ENCODE results near the gene ZFYVE28. TPM values are rescaled to one million over a fixed set of nuclear protein-coding genes. Genes with fewer than 3 reads are reported as not detected.

Gene ZFYVE28
- total and polyA plus RNA-seq, 2 donors (not counting 1 experiment from before 2014, with no cell fraction given) = 5.8 to 12.1 TPM

DNA sequence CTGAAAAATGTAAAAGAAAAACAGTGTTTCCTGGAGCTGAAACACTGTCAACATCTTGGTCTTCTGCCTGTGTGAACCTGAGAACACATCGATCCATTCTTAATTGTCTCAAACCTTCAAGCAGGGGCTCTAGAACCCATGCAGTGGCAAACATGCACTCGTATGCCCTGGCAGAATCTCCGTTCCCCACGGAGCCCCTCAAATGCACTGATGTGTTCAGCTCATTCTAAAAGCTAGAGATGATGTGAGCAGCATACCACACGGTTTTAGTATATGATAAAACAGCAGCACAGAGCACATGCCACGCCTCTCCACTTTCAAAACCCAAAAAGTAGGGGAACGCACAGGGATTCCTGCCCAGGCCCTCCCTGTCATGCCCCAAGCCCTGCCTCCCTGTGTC, 44.9 kb downstream of the ZFYVE28 start:
- POLR2A ChIA-PET = interaction anchor here (0.6 kb wide), 1 partner anchor 1188 kb away, joined by 8 read pairs; no protein-coding TSS in a partner anchor
- Histone ChIP-seq H3K9ac (ENCODE audit: low read length) (no peak overlapping the region), H3K4me2 (replicated peaks; ENCODE audit: low read depth, low read length, poor library complexity, severe bottlenecking) (no peak overlapping the region), H3K79me2 (ENCODE audit: control insufficient read depth, insufficient read depth, low read length) (no peaks in the 10 kb centered on the region), H3K27ac (ENCODE audit: low read length in 2 of 2) (no peak overlapping the region), H3K4me1 (ENCODE audit: control insufficient read depth in 2 of 2, insufficient read depth in 2 of 2, low read length in 2 of 2) (no peaks in the 10 kb centered on the region), H3K9me3 (ENCODE audit: control extremely low read depth in 1 of 3, control insufficient read depth in 2 of 3, insufficient read depth in 1 of 3, low read length in 2 of 3) (peaks cover 0 to 26% (median 5%) of the 10 kb centered on the region in 3 donors), H3K27me3 (replicated peaks in 1 of 4; ENCODE audit: control extremely low read depth in 1 of 4, control insufficient read depth in 3 of 4, insufficient read depth in 4 of 4, low read length in 3 of 4) (no peaks in the 10 kb centered on the region), H3K4me3 (ENCODE audit: control extremely low read depth in 1 of 5, extremely low read depth in 1 of 5, insufficient read depth in 1 of 5, low read depth in 2 of 5, low read length in 4 of 5) (no peak overlapping the region), H2AFZ (ENCODE audit: insufficient read depth, low read depth, low read length, poor library complexity, severe bottlenecking) (no peak overlapping the region), H4K20me1 (ENCODE audit: control insufficient read depth, insufficient read depth, low read length, poor library complexity, severe bottlenecking) (no peaks in the 10 kb centered on the region), H3K36me3 (replicated peaks in 1 of 2; ENCODE audit: control extremely low read depth in 1 of 2, control insufficient read depth in 1 of 2, extremely low read depth in 1 of 2, insufficient read depth in 2 of 2, low read length in 1 of 2) (no peaks in the 10 kb centered on the region)
- 90% methylated on average over 7 of the region's 7 CpGs for WGBS (ENCODE audit: insufficient coverage)
- CTCF ChIA-PET = interaction anchor here (1.0 kb wide), 1 partner anchor 39 kb away, joined by 3 read pairs; no protein-coding TSS in a partner anchor
- no peak overlapping the region for H3K4me3 Mint-ChIP-seq
- intact Hi-C loops (cut with micrococcal nuclease) = no loop called here
- H3K27ac Mint-ChIP-seq = no peak overlapping the region
- no peak for DNase-seq
- no peak for ATAC-seq (ENCODE audit: low read depth)
- H3K4me1 Mint-ChIP-seq = no peaks in the 10 kb centered on the region
- peaks cover 10% of the 10 kb centered on the region for H3K27me3 Mint-ChIP-seq
- TF ChIP-seq EZH2 (IDR thresholded peaks at IDR 0.05; ENCODE audit: borderline replicate concordance, insufficient read depth, low read depth, low read length, poor library complexity, severe bottlenecking) = no peak
- TF ChIP-seq, protein P1, sequence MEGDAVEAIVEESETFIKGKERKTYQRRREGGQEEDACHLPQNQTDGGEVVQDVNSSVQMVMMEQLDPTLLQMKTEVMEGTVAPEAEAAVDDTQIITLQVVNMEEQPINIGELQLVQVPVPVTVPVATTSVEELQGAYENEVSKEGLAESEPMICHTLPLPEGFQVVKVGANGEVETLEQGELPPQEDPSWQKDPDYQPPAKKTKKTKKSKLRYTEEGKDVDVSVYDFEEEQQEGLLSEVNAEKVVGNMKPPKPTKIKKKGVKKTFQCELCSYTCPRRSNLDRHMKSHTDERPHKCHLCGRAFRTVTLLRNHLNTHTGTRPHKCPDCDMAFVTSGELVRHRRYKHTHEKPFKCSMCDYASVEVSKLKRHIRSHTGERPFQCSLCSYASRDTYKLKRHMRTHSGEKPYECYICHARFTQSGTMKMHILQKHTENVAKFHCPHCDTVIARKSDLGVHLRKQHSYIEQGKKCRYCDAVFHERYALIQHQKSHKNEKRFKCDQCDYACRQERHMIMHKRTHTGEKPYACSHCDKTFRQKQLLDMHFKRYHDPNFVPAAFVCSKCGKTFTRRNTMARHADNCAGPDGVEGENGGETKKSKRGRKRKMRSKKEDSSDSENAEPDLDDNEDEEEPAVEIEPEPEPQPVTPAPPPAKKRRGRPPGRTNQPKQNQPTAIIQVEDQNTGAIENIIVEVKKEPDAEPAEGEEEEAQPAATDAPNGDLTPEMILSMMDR (IDR thresholded peaks at IDR 0.05) = no peak
- peaks cover 5% of the 10 kb centered on the region for H3K9me3 Mint-ChIP-seq (ENCODE audit: insufficient read depth)

DNA sequence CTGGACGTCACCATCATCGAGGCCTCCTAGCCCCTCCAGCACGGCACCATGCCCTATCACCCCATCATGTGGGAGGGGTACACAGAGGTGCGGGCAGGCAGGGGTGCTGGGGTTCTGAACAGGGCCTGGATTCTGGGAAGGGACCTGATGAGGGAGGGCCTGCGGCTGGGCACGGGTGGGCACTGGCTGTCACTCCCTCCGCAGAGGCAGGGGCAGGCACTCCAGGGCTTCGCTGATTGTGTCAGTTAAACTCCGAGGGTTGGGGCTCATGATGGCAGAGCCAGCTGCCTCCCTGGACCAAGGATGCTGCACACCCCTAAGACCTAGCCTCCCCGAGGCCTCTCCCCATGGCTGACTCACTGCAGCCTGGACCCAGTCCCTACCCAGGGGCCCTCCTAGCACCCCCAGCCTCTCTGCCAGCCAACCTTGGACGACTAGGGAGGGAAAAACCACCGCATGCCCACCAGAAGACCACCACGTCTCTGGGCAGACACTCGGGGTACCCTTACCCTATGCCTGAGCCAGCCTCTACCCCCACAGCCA, 45.9 kb downstream of the ZFYVE28 start:
- no peak for ATAC-seq (ENCODE audit: low read depth)
- H3K9ac ChIP-seq (ENCODE audit: low read length) = no peak overlapping the region
- Mint-ChIP-seq H3K27ac (no peak overlapping the region), H3K27me3 (peaks cover 6% of the 10 kb centered on the region), H3K9me3 (ENCODE audit: insufficient read depth) (peaks cover 5% of the 10 kb centered on the region), H3K4me1 (no peaks in the 10 kb centered on the region), H3K4me3 (no peak overlapping the region)
- no peak for DNase-seq
- peaks cover 0 to 26% (median 5%) of the 10 kb centered on the region in 3 donors for H3K9me3 ChIP-seq (ENCODE audit: control extremely low read depth in 1 of 3, control insufficient read depth in 2 of 3, insufficient read depth in 1 of 3, low read length in 2 of 3)
- H3K79me2 ChIP-seq (ENCODE audit: control insufficient read depth, insufficient read depth, low read length) = no peaks in the 10 kb centered on the region
- no peak overlapping the region for H3K27ac ChIP-seq (ENCODE audit: low read length in 2 of 2)
- POLR2A ChIA-PET = no interaction called here
- no peaks in the 10 kb centered on the region for H4K20me1 ChIP-seq (ENCODE audit: control insufficient read depth, insufficient read depth, low read length, poor library complexity, severe bottlenecking)
- H3K4me1 ChIP-seq (ENCODE audit: control insufficient read depth in 2 of 2, insufficient read depth in 2 of 2, low read length in 2 of 2) = no peaks in the 10 kb centered on the region
- TF ChIP-seq, protein P1 (IDR thresholded peaks at IDR 0.05) = no peak
- no peak for TF ChIP-seq EZH2 (IDR thresholded peaks at IDR 0.05; ENCODE audit: borderline replicate concordance, insufficient read depth, low read depth, low read length, poor library complexity, severe bottlenecking)
- intact Hi-C loops (cut with micrococcal nuclease) = no loop called here
- H3K4me2 ChIP-seq (replicated peaks; ENCODE audit: low read depth, low read length, poor library complexity, severe bottlenecking) = no peak overlapping the region
- no peaks in the 10 kb centered on the region for H3K27me3 ChIP-seq (replicated peaks in 1 of 4; ENCODE audit: control extremely low read depth in 1 of 4, control insufficient read depth in 3 of 4, insufficient read depth in 4 of 4, low read length in 3 of 4)
- no peak overlapping the region for H3K4me3 ChIP-seq (ENCODE audit: control extremely low read depth in 1 of 5, extremely low read depth in 1 of 5, insufficient read depth in 1 of 5, low read depth in 2 of 5, low read length in 4 of 5)
- WGBS (ENCODE audit: insufficient coverage) = 86% methylated on average over 10 of the region's 14 CpGs
- no peaks in the 10 kb centered on the region for H3K36me3 ChIP-seq (replicated peaks in 1 of 2; ENCODE audit: control extremely low read depth in 1 of 2, control insufficient read depth in 1 of 2, extremely low read depth in 1 of 2, insufficient read depth in 2 of 2, low read length in 1 of 2)
- CTCF ChIA-PET = no interaction called here
- no peak overlapping the region for H2AFZ ChIP-seq (ENCODE audit: insufficient read depth, low read depth, low read length, poor library complexity, severe bottlenecking)

Measured in B cell (primary cell).